Mammary epithelial cell (primary cell): Measurements from ENCODE around the gene SLC49A4.

Experiments used
- EZH2 ChIP-seq: IDR thresholded peaks from 2 replicates; pipeline ENCODE4 v1.6.1; 2012; ENCODE audit warnings: low read length, inconsistent platforms, borderline replicate concordance
- TF ChIP-seq, protein P1 (sequence below), 2 donors: IDR thresholded peaks in 1 of 2; conservative IDR thresholded peaks in 1 of 2; 2 replicates each; pipeline ENCODE4 v1.5.1; 2011 to 2012; ENCODE audit warnings: inconsistent platforms in 2 of 2, low read length in 2 of 2, mild to moderate bottlenecking in 2 of 2, control low read depth in 1 of 2, low read depth in 1 of 2; ENCODE audit not compliant: insufficient read depth in 1 of 2; ENCODE audit errors: extremely low read depth in 1 of 2

DNA sequence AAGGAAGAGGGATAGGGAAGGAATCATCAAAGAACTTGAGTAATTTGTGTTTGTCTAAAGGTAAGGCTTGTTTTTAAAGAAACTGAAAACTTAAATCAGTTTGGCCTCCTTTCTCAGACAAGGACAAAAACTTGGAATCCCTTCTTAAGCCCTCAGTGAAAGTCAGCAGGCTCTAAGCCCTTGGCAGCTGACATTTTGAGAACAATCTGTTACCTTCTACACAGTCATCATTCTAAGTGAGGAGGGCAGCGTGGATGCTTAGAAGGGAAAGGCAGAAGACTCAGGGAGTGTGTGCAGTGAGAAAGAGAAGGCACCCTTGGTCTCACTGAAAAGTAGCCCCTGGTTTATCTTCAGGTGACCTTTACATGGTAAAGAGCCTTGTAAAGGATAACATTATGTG, 12.1 kb upstream of the SLC49A4 start:
- TF ChIP-seq, protein P1, sequence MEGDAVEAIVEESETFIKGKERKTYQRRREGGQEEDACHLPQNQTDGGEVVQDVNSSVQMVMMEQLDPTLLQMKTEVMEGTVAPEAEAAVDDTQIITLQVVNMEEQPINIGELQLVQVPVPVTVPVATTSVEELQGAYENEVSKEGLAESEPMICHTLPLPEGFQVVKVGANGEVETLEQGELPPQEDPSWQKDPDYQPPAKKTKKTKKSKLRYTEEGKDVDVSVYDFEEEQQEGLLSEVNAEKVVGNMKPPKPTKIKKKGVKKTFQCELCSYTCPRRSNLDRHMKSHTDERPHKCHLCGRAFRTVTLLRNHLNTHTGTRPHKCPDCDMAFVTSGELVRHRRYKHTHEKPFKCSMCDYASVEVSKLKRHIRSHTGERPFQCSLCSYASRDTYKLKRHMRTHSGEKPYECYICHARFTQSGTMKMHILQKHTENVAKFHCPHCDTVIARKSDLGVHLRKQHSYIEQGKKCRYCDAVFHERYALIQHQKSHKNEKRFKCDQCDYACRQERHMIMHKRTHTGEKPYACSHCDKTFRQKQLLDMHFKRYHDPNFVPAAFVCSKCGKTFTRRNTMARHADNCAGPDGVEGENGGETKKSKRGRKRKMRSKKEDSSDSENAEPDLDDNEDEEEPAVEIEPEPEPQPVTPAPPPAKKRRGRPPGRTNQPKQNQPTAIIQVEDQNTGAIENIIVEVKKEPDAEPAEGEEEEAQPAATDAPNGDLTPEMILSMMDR (conservative IDR thresholded peaks at IDR 0.05 in 1 of 2, IDR thresholded peaks at IDR 0.05 in 1 of 2; ENCODE audit: extremely low read depth in 1 of 2, insufficient read depth in 1 of 2, low read depth in 1 of 2, low read length in 2 of 2), result no peak
- no peak for TF ChIP-seq EZH2
